ENCODE data around the gene IL26. TPM values are rescaled to one million over a fixed set of nuclear protein-coding genes. Genes with fewer than 3 reads are reported as not detected.

IL26 gene
- total RNA-seq, 6 experiments from 2014 or later, result not detected

- H3K4me1 ChIP-seq, result no peaks in the 10 kb centered on the region
- H3K4me3 ChIP-seq, result peak overlapping the region; percentile 24 to 48 (median 42)
- H3K36me3 ChIP-seq, result no peaks in the 10 kb centered on the region
- WGBS (ENCODE audit: insufficient coverage, low coverage, low lambda C conversion rate, missing lambda C conversion rate), result 26% methylated on average over 7 of the region's 8 CpGs
- TF ChIP-seq CTCF (IDR thresholded peaks at IDR 0.05) (peak in 3 of 4 donors; percentile 10 to 40 (median 24)), POLR2A (IDR thresholded peaks at IDR 0.05) (no peak)
- H3K27ac ChIP-seq, result peak overlapping the region; percentile 23 to 43 (median 34)
- DNase-seq (peak in 2 of 3 donors; percentile 23 to 45), ATAC-seq (peak; percentile 91 to 94 (median 93))
- no peaks in the 10 kb centered on the region for H3K27me3 ChIP-seq
- intact Hi-C loops (cut with DNase I), result loop anchor here (10.0 kb wide), 2 partner anchors 68 to 78 kb away; no protein-coding TSS in a partner anchor
- H3K9me3 ChIP-seq, result no peaks in the 10 kb centered on the region
These were observed 10.9 kb upstream of the IL26 start for GRCh38 chr12:68236421-68237059.

GRCh38 chr12:68235576-68235975, 10.0 kb upstream of the IL26 start:
- TF ChIP-seq POLR2A (IDR thresholded peaks at IDR 0.05) (no peak), CTCF (IDR thresholded peaks at IDR 0.05) (no peak)
- Histone ChIP-seq H3K9me3 (no peaks in the 10 kb centered on the region), H3K27me3 (no peaks in the 10 kb centered on the region), H3K27ac (no peak overlapping the region), H3K4me1 (no peaks in the 10 kb centered on the region), H3K4me3 (no peak overlapping the region), H3K36me3 (no peaks in the 10 kb centered on the region)
- WGBS (ENCODE audit: insufficient coverage, low coverage, low lambda C conversion rate, missing lambda C conversion rate), result 85% methylated on average over 2 of the region's 2 CpGs
- intact Hi-C loops (cut with DNase I), result loop anchor here (10.0 kb wide), 2 partner anchors 69 to 79 kb away; no protein-coding TSS in a partner anchor
- no peak for DNase-seq
- no peak for ATAC-seq

- intact Hi-C loops (cut with DNase I), result loop anchor here (10.0 kb wide), 2 partner anchors 71 to 81 kb away; no protein-coding TSS in a partner anchor
- no peak for ATAC-seq
- H3K27me3 ChIP-seq, result no peaks in the 10 kb centered on the region
- no peak for TF ChIP-seq CTCF (IDR thresholded peaks at IDR 0.05)
- H3K4me3 ChIP-seq, result no peak overlapping the region
- DNase-seq, result no peak
- H3K27ac ChIP-seq, result no peak overlapping the region
- 81% methylated on average over 2 of the region's 2 CpGs for WGBS (ENCODE audit: insufficient coverage, low coverage, low lambda C conversion rate, missing lambda C conversion rate)
- H3K4me1 ChIP-seq, result no peaks in the 10 kb centered on the region
- no peaks in the 10 kb centered on the region for H3K36me3 ChIP-seq
- no peaks in the 10 kb centered on the region for H3K9me3 ChIP-seq
These were observed 8.5 kb upstream of the IL26 start for GRCh38 chr12:68234140-68234539.

GRCh38 chr12:68233498-68233897, 7.9 kb upstream of the IL26 start:
- H3K9me3 ChIP-seq, result no peaks in the 10 kb centered on the region
- ATAC-seq, result no peak
- H3K4me3 ChIP-seq, result no peak overlapping the region
- DNase-seq, result no peak
- 81% methylated on average over 4 of the region's 5 CpGs for WGBS (ENCODE audit: insufficient coverage, low coverage, low lambda C conversion rate, missing lambda C conversion rate)
- H3K4me1 ChIP-seq, result no peaks in the 10 kb centered on the region
- intact Hi-C loops (cut with DNase I), result loop anchor here (10.0 kb wide), 2 partner anchors 71 to 81 kb away; no protein-coding TSS in a partner anchor
- no peaks in the 10 kb centered on the region for H3K27me3 ChIP-seq
- H3K36me3 ChIP-seq, result no peaks in the 10 kb centered on the region
- TF ChIP-seq POLR2A (IDR thresholded peaks at IDR 0.05) (no peak), CTCF (IDR thresholded peaks at IDR 0.05) (no peak)
- H3K27ac ChIP-seq, result no peak overlapping the region

Measured in right lobe of liver (tissue), 6 donors.